Ovary (tissue), 3 donors: ENCODE results near the gene CPNE6.

Experiments used
- CTCF ChIP-seq, 3 donors: fragments of 450-650 bp in 2 of 3; fragments of 200-600 bp in 1 of 3; IDR thresholded peaks; one replicate each; pipeline versions ENCODE4 v1.5.1 to v1.8.0; 2016 to 2022; ENCODE audit warnings: antibody characterized with exemption in 3 of 3, mild to moderate bottlenecking in 1 of 3
- EP300 ChIP-seq: sonication (generic); formaldehyde crosslinking; IDR thresholded peaks from one replicate; pipeline ENCODE4 v1.6.1; 2017; ENCODE audit warnings: antibody characterized with exemption
- donor health status: DM: no; HTN: no; CAD: no.

GRCh38 chr14:24072881-24073877, 1.8 kb downstream of the CPNE6 start:
- TF ChIP-seq CTCF (IDR thresholded peaks at IDR 0.05) (no peak), EP300 (no peak)
